GM21737 (cell line): ENCODE measurements around the gene ST8SIA4.
A peak's percentile ranks its signal among the peaks of the same experiment; 100 is the strongest.

Experiments
- ATAC-seq: cut with Tn5 transposase; IDR thresholded peaks from one replicate; pipeline ENCODE4 v1.9.1; 2021; ENCODE audit warnings: mild to moderate bottlenecking, moderate library complexity; ENCODE audit not compliant: unreplicated experiment

Gene ST8SIA4

GRCh38 chr5:100832252-100833230 is 70.5 kb downstream of the ST8SIA4 start:
- no peak for ATAC-seq

GRCh38 chr5:100828898-100829356 is 74.2 kb downstream of the ST8SIA4 start:
- ATAC-seq: no peak

GRCh38 chr5:100828071-100828897 is 74.8 kb downstream of the ST8SIA4 start:
- ATAC-seq: peak; percentile 66

- peak; percentile 29 for ATAC-seq
Measured at GRCh38 chr5:100827481-100827889, 75.6 kb downstream of the ST8SIA4 start.

- peak; percentile 33 for ATAC-seq
Measured at GRCh38 chr5:100826133-100826532, 76.9 kb downstream of the ST8SIA4 start.

- ATAC-seq: no peak
Measured at GRCh38 chr5:100824635-100825034, 78.4 kb downstream of the ST8SIA4 start.

- ATAC-seq: no peak
Measured at GRCh38 chr5:100823812-100824211, 79.3 kb downstream of the ST8SIA4 start.

GRCh38 chr5:100821751-100822150 is 81.3 kb downstream of the ST8SIA4 start:
- ATAC-seq: no peak

GRCh38 chr5:100818340-100818739 is 84.7 kb downstream of the ST8SIA4 start:
- ATAC-seq: no peak

- ATAC-seq: no peak
Measured at GRCh38 chr5:100803397-100803796, 99.7 kb downstream of the ST8SIA4 start.

GRCh38 chr5:100802208-100802607 is 100.9 kb downstream of the ST8SIA4 start:
- no peak for ATAC-seq

GRCh38 chr5:100800562-100800961 is 102.5 kb downstream of the ST8SIA4 start:
- ATAC-seq: no peak

- no peak for ATAC-seq
Measured at GRCh38 chr5:100799166-100799565, 103.9 kb downstream of the ST8SIA4 start.

GRCh38 chr5:100797861-100798260 is 105.2 kb downstream of the ST8SIA4 start:
- ATAC-seq: no peak

- no peak for ATAC-seq
Measured at GRCh38 chr5:100796851-100797250, 106.2 kb downstream of the ST8SIA4 start.

GRCh38 chr5:100794844-100795243 is 108.2 kb downstream of the ST8SIA4 start:
- ATAC-seq: no peak

- ATAC-seq: no peak
Measured at GRCh38 chr5:100794218-100794617, 108.9 kb downstream of the ST8SIA4 start.

- ATAC-seq: no peak
Measured at GRCh38 chr5:100792781-100793180, 110.3 kb downstream of the ST8SIA4 start.

- no peak for ATAC-seq
Measured at GRCh38 chr5:100791391-100791790, 111.7 kb downstream of the ST8SIA4 start.

- ATAC-seq: no peak
Measured at GRCh38 chr5:100790951-100791350, 112.1 kb downstream of the ST8SIA4 start.

GRCh38 chr5:100790170-100790665 is 112.9 kb downstream of the ST8SIA4 start:
- ATAC-seq: no peak
